Measurements from ENCODE around the gene KRTAP5-8.
"Not testable (repeated sequence)": the region's sequence is repeated elsewhere in the genome, so short reads cannot be mapped to it uniquely, and the experiment has no call there.

KRTAP5-8 gene

GRCh38 chr11:71575723-71576424 lies 38.0 kb downstream of the KRTAP5-8 start:
- no peak for DNase-seq

- not testable (repeated sequence) for DNase-seq
Observed at GRCh38 chr11:71576688-71577465, 39.1 kb downstream of the KRTAP5-8 start.

DNA sequence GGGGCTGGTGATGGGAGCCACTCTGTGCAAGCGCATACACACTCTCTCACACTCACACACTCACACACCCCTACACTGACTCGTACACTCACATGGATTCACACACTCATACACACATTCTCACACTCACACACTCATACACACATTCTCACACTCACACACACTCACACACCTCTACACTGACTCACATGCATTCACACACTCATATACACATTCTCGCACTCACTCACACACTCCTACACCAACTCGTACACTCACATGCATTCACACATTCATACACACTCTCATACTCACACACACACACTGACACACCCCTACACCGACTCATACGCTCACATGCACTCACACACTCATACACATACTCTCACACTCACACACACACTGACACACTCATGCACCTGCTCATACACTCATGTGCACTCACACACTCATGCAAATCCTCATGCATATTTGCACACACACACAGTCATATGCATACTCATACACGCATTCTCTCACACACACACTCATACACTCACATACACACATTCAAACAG lies 39.7 kb downstream of the KRTAP5-8 start:
- DNase-seq, result no peak

GRCh38 chr11:71579513-71579912 lies 41.7 kb downstream of the KRTAP5-8 start:
- not testable (repeated sequence) for DNase-seq

DNA sequence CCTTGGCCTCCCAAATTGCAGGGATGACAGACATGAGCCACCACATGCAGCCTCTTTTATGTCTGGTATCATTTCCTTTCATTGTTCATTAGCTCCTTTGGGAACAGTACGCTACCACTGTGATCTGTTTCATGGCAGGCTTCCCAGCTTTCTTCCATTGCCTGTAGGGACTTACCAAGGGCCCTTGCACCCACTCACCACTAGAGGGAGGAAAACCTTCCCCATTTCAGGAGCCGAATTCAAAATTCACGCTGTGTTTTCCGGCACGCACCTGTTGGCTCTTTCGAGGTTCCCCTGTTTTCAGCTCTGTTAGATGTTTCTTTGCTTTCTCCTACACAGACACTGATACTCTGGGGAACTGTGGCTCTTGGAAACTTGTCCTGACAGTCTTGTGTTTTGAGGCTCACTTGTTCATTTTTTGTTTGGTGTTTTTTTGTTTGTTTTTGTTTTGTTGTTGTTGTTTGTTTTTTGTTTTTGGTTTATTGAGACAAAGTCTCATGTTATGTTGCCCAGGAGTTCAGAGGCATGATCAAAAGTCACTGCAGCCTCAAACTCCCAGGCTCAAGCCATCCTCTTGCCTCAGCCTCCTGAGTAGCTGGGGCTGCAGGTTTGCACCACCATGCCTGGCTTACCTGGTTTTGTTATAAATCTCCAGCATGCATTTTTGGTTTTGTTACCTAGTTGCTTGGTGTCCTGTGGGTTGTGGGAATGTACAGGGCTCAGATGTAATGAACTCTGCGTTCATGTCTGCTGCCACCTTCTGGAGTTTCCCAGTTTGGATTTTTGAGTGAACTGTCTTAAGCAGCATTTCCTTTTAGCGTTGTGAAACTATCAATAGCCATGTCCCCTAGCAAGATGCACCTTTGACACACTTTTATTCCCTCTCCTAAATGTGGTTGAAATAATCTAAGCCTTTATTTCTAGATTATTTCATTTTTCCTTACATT lies 42.5 kb downstream of the KRTAP5-8 start:
- no peak for DNase-seq

- no peak for DNase-seq
Observed at GRCh38 chr11:71581826-71582225, 44.0 kb downstream of the KRTAP5-8 start.

- DNase-seq, result no peak
Observed at GRCh38 chr11:71582309-71582895, 44.6 kb downstream of the KRTAP5-8 start, which contains the start of gene KRTAP5-11. Gene KRTAP5-11, minus strand, starts transcription at chr11:71582875. Its CDS starts 38 bp downstream, at chr11:71582837.

DNA sequence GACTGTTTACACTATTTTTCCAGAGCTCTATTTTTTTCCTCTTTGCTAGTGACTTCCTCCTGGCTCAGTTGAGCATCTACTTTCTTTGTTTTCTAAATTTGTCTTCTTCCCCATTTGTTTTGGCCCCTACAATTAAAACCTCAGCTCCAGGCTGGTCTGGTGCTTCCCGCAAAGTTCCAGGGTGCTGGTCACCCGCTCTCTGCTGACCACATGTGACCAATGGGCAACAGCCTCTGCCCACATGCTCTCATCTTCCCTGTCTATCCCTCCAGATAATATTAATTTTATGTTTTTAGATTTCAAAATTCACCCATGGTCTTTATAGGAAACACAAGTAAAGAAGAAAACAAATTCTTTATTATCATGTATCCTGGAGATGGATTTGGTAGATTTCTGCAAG lies 45.1 kb downstream of the KRTAP5-8 start:
- not testable (repeated sequence) for DNase-seq

DNA sequence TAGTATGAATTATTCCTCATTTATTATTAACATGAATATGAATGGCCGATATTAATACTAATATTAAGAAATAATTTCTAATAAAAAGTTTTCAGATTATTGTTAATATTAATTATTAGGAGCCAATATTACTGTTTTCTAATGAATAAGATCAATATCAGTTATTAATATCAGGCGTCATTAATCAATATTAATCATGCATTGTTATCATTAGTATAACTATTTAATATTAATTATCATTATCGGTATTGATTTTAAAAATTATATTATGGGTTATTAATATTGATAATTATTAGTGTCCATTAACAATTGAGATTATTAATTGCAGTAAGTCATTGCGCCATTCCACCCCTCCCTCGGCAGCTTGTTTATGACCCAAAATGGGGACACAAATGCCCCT lies 47.8 kb downstream of the KRTAP5-8 start:
- DNase-seq, result not testable (repeated sequence)

DNA sequence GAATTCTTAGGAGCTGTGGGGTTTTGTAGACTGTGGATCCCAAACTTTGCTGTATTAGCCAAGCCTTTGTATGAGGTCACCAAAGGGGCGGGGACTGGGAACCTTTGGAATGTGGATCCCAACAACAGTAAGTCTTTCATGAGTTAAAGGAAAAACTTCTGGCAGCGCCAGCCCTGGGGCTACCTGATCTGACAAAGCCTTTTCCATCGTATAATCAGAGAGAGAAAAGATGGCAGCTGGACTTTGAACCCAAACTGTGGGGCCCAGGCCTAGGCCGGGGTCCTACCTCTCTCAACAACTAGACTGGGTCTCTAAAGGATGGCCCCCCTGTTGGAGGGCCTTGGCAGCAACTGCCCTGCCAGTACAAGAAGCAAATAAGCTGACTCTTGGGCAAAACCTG lies 50.5 kb downstream of the KRTAP5-8 start:
- DNase-seq, result not testable (repeated sequence)
